HG02623 (cell line): Measurements from ENCODE around the gene COL12A1.
"Not testable (repeated sequence)": the region's sequence is repeated elsewhere in the genome, so short reads cannot be mapped to it uniquely, and the experiment has no call there.

Experiments
- ATAC-seq: cut with Tn5 transposase; IDR thresholded peaks from one replicate; pipeline ENCODE4 v1.9.1; 2021; ENCODE audit warnings: moderate library complexity; ENCODE audit not compliant: unreplicated experiment

The COL12A1 gene

GRCh38 chr6:75213112-75213511 is 7.3 kb upstream of the COL12A1 start:
- no peak for ATAC-seq

GRCh38 chr6:75211920-75212590 is 6.2 kb upstream of the COL12A1 start:
- no peak for ATAC-seq

DNA sequence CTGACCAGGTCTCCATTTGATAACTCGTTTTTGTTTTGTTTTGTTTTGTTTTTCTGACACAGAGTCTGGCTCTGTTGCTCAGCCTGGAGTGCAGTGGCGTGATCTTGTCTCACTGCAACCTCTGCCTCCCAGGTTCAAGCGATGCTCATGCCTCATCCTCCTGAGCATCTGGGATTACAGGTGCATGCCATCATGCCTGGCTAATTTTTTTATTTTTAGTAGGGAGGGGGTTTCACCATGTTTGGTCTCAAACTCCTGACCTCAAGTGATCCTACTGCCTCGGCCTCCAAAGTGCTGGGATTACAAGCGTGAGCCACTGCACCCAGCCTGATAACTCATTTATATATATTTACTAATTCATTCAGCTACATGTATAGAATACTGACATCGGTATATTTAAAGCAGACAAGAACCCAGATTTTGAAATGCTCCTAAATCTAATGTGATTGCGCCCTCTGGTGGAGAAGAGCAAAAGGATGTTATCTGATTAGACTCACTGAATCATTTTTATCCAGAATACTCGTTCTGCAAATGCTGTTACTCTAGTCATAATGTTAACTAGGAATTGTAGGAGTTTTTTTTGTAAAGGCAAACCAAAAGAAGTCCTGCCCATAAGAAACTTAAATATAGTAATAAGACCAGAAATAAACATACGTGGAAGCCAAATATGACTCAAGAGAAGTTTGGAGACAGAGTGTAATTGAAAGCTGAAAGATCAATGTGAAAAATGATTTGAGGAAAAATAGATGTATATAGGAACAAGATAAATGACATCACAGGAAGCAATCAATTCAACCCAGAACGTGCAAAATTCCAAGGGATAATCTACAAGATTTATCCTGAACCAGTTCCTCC is 5.3 kb upstream of the COL12A1 start:
- no peak for ATAC-seq

DNA sequence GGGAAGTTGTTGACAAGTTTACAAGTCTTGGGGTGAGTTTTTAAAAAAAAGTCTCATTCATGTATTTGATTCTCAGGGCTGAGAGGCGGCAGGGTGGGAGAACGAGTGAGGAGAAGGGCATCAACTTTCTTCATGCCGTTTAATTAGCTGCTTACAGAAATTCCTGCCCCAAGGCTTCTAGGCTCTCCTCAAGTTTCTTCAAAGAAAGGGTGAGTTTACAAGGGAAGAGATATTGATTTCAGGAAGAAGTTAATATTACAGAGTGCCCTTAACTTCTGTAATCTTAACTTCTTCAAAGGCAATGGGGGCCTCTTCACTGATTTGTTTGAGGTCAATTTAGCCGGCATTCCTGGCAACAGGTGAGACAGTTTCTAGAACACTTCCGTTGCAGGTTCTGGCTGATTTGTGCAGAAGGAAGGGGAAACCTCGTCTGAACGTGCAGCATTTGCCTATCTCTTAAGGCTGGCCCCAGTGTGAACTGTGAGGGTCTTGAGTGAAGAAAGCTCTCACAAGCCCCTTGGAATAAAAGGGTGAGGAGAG is 3.4 kb upstream of the COL12A1 start:
- no peak for ATAC-seq

- ATAC-seq = peak; percentile 78
Measured at GRCh38 chr6:75208298-75209183, 2.7 kb upstream of the COL12A1 start.

DNA sequence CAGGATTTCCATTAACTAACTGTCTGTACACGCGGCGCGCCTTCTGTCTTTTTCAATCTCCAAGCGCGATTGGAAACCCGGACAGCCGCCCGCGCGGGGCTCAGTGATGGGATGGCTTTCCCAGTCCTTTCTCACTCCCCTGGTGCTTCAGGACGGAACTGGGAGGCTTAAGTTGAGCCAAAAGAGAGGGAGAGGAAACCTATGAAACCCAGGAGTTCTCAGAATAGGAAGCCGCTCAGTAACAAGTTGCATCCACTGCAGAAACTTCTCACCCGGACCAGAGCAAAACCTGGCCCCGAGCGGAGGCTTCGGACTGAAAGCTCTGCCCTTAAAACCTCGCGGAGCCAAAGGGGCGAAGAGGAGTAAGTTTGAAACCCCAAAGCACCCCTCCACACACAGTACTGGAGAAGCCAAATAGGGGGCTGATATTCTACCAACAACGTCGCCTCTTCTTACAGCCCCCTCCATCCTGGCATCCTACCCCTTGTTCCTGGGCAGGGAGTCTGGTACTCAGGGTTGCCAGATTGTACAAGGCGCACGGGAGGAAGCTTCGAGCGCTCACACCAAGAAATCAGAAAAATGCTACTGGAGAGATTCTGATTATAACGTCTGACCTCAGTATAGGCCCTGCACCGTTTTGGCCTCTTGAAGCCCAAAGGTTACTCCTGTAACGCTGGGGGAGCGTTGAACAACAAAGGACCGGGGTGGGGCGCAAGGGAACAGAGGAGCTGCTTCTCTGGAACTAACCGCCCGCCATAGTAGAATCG is 906 bp upstream of the COL12A1 start:
- no peak for ATAC-seq

- no peak for ATAC-seq
Measured at GRCh38 chr6:75204959-75205775, 686 bp downstream of the COL12A1 start.

- ATAC-seq = no peak
Measured at GRCh38 chr6:75204217-75204958, 1.5 kb downstream of the COL12A1 start.

- no peak for ATAC-seq
Measured at GRCh38 chr6:75203721-75204120, 2.1 kb downstream of the COL12A1 start.

GRCh38 chr6:75202676-75203131 is 3.1 kb downstream of the COL12A1 start:
- no peak for ATAC-seq

DNA sequence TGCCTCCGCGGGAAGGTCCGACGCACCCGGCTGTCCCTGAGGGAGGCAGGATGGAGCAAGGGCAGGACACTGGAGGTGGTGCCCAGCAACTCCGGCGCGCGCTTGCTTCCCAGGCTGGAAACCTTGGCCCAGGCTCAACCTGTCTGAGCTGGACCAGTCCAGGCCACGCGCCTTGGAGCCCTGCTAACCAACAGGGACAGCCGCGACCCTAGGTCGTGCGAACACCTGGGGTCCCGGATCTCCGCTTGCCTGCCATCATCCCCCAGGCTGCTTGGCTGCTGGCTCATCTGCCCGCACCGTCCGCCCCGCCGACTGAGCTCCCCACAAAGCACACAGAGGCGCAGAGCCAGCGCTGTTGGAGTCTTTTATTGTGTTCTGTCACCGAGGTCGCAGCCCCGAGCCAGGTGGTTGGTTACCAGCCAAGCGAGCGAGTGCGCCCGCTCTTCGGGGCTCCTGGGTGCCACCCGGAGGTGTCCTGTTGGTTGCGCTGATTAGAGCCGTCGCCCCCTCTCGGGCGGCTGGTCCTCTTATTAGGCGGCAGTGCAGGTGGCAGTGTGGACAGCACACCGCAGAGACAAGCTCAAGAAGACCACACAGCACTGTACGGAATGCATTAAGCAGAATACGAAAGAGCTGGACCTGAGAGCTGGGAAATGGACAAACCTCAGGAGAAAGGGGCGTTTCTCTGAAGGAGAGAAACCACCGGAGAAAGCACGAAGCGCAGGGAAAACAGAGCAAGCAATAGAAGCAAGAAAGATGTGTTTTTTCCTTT is 3.8 kb downstream of the COL12A1 start:
- no peak for ATAC-seq

DNA sequence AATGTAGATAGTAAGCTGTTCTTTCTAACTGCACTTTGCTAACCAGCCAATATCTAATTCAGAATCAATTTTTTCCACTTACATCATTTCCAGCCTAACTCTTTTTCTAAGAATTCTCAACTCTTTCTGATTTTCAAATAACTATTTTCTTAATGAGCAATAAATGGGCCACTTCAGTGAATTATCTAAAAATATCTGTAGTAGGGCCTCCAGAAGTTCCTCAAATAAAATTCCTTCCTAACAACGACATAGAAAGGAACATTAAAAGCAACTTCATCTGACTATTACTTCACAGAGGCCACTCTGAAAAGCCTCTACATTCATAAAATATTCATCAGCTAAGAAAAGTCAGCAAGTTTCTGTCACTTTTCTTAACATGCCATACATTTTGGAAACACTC is 4.8 kb downstream of the COL12A1 start:
- no peak for ATAC-seq

GRCh38 chr6:75199889-75200288 is 6.0 kb downstream of the COL12A1 start:
- no peak for ATAC-seq

GRCh38 chr6:75196081-75196687 is 9.7 kb downstream of the COL12A1 start:
- no peak for ATAC-seq

DNA sequence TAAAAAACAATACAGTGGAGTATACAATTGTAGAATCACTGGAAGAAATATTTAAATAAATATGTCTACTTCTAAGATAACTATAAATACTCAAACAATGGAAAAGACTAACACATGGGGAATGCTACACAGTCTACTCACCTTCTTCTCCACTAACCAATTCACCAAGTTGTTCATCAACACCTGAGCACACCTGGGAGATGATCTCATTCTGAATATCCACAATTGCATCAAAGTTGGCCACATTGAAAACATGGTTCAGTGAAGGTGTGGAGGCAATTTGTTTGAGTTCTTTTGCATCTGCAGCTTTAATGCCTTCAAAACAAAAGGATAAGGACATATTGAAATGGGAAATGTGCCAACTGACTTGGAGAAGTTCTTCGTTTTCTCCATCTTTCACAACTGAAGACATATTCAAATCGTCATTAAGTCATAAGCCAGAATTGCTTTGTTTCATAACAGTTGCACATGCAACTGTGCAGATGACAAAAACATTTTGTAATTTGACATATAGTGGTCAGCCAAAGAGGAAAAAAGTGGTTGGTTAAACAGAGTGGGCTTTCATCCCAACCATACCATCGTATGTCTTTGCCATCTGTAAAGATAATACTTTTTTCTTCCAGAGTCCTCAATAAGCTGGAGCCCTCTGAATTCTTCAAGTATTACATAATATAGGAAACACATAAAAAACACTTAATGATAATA is 17.5 kb downstream of the COL12A1 start:
- no peak for ATAC-seq

DNA sequence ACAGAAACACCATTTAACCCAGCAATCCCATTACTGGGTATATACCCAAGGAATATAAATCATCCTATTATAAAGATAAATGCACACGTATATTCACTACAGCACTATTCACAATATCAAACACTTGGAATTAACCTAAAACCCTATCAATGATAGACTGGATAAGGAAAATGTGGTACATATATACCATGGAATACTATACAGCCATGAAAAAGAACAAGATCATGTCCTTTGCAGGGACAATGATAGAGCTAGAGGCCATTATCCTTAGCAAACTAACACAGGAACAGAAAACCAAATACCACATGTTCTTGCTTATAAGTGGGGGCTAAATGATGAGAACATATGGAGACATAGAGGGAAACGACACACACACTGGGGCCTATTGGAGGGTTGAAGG is 19.3 kb downstream of the COL12A1 start:
- ATAC-seq = not testable (repeated sequence)

DNA sequence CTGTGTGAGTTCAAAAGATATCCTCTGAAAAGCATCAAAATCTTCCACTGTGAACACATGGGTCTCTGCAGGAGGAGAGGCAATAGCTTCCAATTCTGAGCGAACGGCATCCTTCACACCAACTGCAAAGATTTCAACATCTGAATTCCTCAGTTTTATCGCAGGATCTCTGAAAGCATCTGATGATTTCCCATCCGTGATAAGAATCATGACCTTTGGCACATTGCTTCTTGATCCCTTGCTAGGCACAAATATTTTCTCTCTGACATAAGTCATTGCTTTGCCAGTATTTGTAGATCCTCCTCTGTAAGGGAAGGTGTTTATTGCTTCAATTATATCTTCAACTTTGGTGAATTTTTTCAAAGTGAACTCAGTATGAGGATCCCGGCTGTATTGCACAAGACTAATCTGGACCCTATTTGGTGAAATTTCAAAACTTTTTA is 22.7 kb downstream of the COL12A1 start:
- ATAC-seq = no peak
